Measurements from ENCODE around the gene INTS7. TPM values are rescaled to one million over a fixed set of nuclear protein-coding genes. Genes with fewer than 3 reads are reported as not detected.

INTS7 gene
- total and polyA plus RNA-seq, 7 experiments from 2014 or later = 7.3 to 33.5 (median 8.6) TPM

DNA sequence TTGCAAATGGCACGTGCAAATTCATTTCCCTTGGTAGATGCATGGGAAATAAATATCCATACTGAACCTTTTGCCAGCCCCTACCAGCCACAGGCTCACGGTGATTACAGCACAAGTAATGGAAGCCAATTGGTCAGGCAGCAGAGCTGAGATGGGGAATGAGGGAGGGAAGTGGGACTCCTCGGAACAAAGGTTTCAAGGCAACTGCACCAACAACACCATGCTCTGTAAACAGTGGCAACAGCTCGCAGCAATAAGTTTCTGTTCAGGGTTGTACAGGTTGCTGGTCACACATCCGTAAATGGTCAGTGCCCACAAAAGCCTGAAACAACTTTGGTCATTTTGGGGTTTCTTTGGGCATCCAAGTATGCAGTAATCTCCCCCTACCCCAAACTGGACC is 142.1 kb downstream of the INTS7 start:
- Mint-ChIP-seq H3K9me3 (peaks cover 0 to 2% (median 0%) of the 10 kb centered on the region in 11 donors), H3K4me1 (peaks cover 0 to 5% (median 0%) of the 10 kb centered on the region in 7 donors), H3K27me3 (peaks cover 0 to 29% (median 1%) of the 10 kb centered on the region in 5 donors), H3K4me3 (no peak overlapping the region), H3K27ac (no peak overlapping the region), H3K36me3 (no peaks in the 10 kb centered on the region)
- intact Hi-C loops (cut with micrococcal nuclease) = no loop called here
- ChIA-PET POLR2A (no interaction called here), CTCF (interaction anchor here (0.6 kb wide), 1 partner anchor 64 kb away, joined by 3 read pairs; no protein-coding TSS in a partner anchor)
- no peaks in the 10 kb centered on the region for H3K27me3 ChIP-seq (ENCODE audit: control insufficient read depth in 2 of 2, insufficient read depth in 2 of 2, low read length in 2 of 2)
- H3K9me3 ChIP-seq (ENCODE audit: control insufficient read depth in 2 of 3, low read length in 3 of 3) = no peaks in the 10 kb centered on the region
- no peak for DNase-seq
- no peak overlapping the region for H3K27ac ChIP-seq (ENCODE audit: low read depth, low read length)
- no peaks in the 10 kb centered on the region for H3K36me3 ChIP-seq (ENCODE audit: control insufficient read depth in 2 of 3, insufficient read depth in 3 of 3, low read length in 3 of 3)
- H3K4me3 ChIP-seq (ENCODE audit: low read length) = no peak overlapping the region
- H3K4me1 ChIP-seq (ENCODE audit: control insufficient read depth in 2 of 2, insufficient read depth in 2 of 2, low read length in 2 of 2) = no peaks in the 10 kb centered on the region
- ATAC-seq = no peak

DNA sequence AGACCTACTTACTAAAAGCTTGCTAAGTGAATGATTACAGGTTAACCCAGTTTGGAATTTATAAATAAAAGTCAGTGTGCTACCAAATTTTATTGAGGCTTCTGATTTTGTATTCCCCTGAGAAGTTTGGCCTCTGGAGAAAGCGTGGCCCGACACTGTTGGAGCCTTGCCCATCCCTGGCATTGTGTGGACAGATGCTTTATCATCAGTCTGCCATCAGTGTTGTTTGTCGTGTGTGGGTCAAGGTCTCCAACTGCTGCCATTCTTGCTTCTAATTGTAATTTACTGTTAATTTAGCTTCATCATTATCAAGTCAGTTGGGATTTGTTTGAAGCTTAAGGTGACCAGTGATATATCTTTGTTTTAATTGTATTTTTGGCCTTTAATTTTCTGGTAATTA is 142.8 kb downstream of the INTS7 start:
- Histone ChIP-seq H3K27me3 (ENCODE audit: control insufficient read depth in 2 of 2, insufficient read depth in 2 of 2, low read length in 2 of 2) (no peaks in the 10 kb centered on the region), H3K36me3 (ENCODE audit: control insufficient read depth in 2 of 3, insufficient read depth in 3 of 3, low read length in 3 of 3) (no peaks in the 10 kb centered on the region), H3K4me3 (ENCODE audit: low read length) (no peak overlapping the region), H3K9me3 (ENCODE audit: control insufficient read depth in 2 of 3, low read length in 3 of 3) (no peaks in the 10 kb centered on the region), H3K4me1 (ENCODE audit: control insufficient read depth in 2 of 2, insufficient read depth in 2 of 2, low read length in 2 of 2) (no peaks in the 10 kb centered on the region), H3K27ac (ENCODE audit: low read depth, low read length) (no peak overlapping the region)
- Mint-ChIP-seq H3K9me3 (peaks cover 0 to 2% (median 0%) of the 10 kb centered on the region in 11 donors), H3K36me3 (no peaks in the 10 kb centered on the region), H3K4me3 (no peak overlapping the region), H3K27me3 (peaks cover 0 to 28% (median 3%) of the 10 kb centered on the region in 5 donors), H3K27ac (no peak overlapping the region), H3K4me1 (peaks cover 0 to 8% (median 0%) of the 10 kb centered on the region in 7 donors)
- ChIA-PET POLR2A (no interaction called here), CTCF (no interaction called here)
- no peak for DNase-seq
- ATAC-seq = no peak
- intact Hi-C loops (cut with micrococcal nuclease) = no loop called here

DNA sequence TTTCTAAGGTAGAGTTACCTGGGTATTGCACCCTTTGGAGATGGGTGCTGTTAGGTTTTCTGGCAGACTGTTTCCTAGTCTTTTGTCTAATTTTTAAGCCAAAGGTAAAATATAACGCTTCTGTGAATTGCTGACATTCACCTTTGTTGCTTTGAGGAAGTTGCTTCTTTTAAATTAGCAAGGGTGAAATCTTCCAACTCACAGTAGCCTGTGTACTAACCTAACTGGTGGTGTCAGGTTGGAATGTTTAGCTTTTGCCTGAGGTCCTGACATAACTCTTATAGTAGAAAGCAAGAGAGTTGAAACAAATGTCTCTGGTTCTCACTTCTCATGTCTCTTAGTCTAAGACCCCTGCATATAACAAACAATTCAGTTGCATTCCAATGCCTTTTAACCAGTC is 143.6 kb downstream of the INTS7 start:
- ChIA-PET CTCF (no interaction called here), POLR2A (no interaction called here)
- Histone ChIP-seq H3K27ac (ENCODE audit: low read depth, low read length) (no peak overlapping the region), H3K36me3 (ENCODE audit: control insufficient read depth in 2 of 3, insufficient read depth in 3 of 3, low read length in 3 of 3) (no peaks in the 10 kb centered on the region), H3K27me3 (ENCODE audit: control insufficient read depth in 2 of 2, insufficient read depth in 2 of 2, low read length in 2 of 2) (no peaks in the 10 kb centered on the region), H3K9me3 (ENCODE audit: control insufficient read depth in 2 of 3, low read length in 3 of 3) (no peaks in the 10 kb centered on the region), H3K4me3 (ENCODE audit: low read length) (no peak overlapping the region), H3K4me1 (ENCODE audit: control insufficient read depth in 2 of 2, insufficient read depth in 2 of 2, low read length in 2 of 2) (no peaks in the 10 kb centered on the region)
- intact Hi-C loops (cut with micrococcal nuclease) = no loop called here
- Mint-ChIP-seq H3K4me1 (peaks cover 0 to 9% (median 0%) of the 10 kb centered on the region in 7 donors), H3K9me3 (peaks cover 0 to 2% (median 0%) of the 10 kb centered on the region in 11 donors), H3K27ac (no peak overlapping the region), H3K4me3 (no peak overlapping the region), H3K27me3 (peaks cover 0 to 25% (median 7%) of the 10 kb centered on the region in 5 donors), H3K36me3 (no peaks in the 10 kb centered on the region)
- no peak for DNase-seq
- ATAC-seq = no peak

Small RNAs within 50 kb of the gene (microRNA-seq; reads per million reads assigned to microRNA genes)
- gene MIR3122 (ENCODE audit: borderline microRNAs expressed) = not detected

Other genes with a start within 250 kb of the INTS7 start
- gene LPGAT1, start 204.8 kb downstream of the INTS7 start, total RNA-seq = 10 to 100 TPM; 11.7 to 76.1 (median 19.3) TPM
- 1 to 10 TPM; 6.3 to 6.4 TPM for gene LPGAT1, start 204.8 kb downstream of the INTS7 start, polyA plus RNA-seq
- 10 to 100 TPM in 1 of 5 experiments, 1 to 10 TPM in 1, under 1 TPM in 3; 0.27 to 63.0 (median 0.78) TPM for gene DTL, start 191 bp upstream of the INTS7 start, total RNA-seq
- under 1 TPM; 0.37 to 0.54 TPM for gene DTL, start 191 bp upstream of the INTS7 start, polyA plus RNA-seq
- 10 to 100 TPM; 38.5 to 52.7 (median 49.8) TPM for gene PPP2R5A, start 249.9 kb upstream of the INTS7 start, total RNA-seq
- 10 to 100 TPM; 22.9 to 27.5 TPM for gene PPP2R5A, start 249.9 kb upstream of the INTS7 start, polyA plus RNA-seq

All from naive thymus-derived CD4-positive, alpha-beta T cell (primary cell).